ENCODE data around the gene PARP1.

The PARP1 gene

GRCh38 chr1:226408285-226409184, 642 bp upstream of the PARP1 start:
- in situ Hi-C loops (cut with MboI; ENCODE audit: low sequenced_read_pairs): no loop called here

DNA sequence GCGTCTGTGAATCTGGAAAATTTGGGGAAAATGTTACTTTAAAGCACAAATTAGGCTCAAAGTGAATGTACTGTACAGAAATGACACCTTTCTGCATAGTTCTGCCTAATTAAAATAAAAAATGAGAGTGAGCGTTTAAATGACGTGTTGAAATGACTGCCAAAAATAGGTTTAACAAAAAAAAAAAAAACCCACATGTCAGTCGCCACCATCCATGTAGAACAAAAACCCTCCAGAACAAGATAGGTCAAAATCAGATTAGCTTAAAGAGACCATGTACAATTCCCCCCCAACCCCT, 745 bp downstream of the PARP1 start:
- in situ Hi-C loops (cut with MboI; ENCODE audit: low sequenced_read_pairs): no loop called here

DNA sequence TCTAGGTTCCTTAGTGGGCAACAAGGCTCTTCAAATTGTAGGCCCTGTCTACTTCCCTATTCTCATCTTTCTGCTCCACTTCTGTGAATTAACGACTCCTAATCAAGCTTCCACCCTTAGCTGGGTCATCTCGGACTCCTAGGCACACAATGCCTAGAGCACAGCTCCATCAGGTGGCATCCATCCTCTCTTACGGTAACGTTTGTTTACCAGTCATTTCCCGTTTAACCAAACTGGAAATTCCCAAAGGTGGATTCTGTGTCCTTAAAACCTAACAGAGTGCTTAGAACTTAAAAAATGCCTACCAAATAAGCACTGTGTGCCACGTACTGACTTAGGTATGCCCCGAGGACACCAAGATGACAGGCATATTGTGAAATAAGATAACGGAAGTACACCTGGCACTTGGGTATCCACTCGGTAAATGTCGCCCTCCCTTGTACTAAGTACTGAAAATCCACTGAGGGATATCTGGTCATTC, 1.5 kb downstream of the PARP1 start:
- in situ Hi-C loops (cut with MboI; ENCODE audit: low sequenced_read_pairs): no loop called here

DNA sequence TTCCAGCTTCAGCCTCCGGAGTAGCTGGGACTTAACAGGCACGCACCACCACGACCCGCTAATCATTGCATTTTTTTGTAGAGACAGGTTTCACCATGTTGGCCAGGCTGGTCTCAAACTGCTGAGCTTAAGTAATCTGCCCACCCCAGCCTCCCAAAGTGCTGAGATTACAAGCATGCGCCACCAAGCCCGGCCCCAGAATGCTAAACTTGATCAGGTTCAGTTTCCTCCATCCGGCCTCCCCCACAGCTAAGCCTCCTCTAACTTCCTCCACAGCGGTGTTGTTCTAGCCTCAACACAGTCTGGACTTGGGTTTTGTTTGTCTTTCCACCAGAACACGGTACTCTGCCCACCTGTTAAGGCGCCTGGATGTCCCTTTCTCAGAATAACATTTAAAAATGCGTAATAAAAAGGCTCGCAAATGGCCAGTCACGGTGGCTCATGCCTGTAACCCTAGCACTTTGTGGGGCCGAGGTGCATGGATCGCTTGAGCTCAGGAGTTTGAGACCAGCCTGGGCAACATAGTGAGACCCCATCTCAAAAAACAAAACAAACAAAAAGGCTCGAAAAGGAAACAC, 2.4 kb downstream of the PARP1 start:
- in situ Hi-C loops (cut with MboI; ENCODE audit: low sequenced_read_pairs): no loop called here

DNA sequence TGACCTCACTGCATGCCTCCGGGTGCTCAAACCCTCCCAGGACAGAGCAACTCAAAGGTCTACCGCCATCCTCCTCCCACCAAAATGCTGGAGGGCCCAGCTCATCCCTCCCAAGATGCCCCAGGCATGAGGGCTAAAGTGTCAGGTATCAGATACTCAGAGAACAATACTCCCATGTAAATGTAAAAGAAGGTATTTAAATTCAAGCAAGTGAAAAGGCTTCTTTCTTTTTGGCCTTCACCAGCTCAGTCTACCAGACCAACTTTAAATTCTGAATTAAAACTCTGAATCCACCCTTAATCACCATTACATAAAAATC, 3.0 kb downstream of the PARP1 start:
- in situ Hi-C loops (cut with MboI; ENCODE audit: low sequenced_read_pairs): no loop called here

DNA sequence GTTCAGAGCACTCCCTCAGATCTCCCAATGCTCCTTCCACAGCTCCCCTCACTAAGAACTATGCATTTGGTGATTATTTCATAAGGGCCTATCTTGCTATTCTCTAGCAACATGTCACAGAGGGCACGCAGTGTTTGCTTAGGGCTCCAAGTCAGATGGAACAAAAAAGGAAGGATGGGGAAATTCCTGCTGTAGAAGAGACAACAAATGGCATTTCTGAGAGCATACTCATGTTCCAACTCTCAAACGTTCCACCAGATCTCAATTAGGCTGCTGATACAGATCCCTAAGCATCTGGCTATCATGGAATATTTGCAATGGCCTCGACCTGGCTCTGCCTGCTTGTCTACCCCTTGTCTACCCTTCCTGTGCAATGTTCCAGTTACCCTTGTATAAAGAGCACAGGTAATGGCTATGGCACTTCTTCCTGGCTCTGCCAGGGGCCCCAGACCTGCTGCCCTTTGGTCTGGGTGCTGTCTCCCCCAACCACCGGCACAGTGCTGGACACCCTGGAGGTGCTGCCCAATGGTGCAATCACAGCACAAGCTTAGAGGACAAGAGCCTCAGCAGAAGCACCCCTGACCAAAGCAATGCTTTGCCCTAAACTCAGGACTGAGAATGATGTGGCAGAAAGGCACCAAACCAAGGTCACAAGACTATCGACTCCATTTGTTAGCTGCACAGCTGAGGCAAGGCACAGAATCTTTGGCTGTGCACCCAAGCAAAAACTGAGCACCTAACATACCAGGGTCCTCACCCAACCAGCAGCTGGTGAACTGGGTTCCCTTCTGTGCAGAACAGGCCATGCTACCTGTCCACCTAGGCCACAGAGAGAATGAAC, 3.6 kb downstream of the PARP1 start:
- in situ Hi-C loops (cut with MboI; ENCODE audit: low sequenced_read_pairs): no loop called here

DNA sequence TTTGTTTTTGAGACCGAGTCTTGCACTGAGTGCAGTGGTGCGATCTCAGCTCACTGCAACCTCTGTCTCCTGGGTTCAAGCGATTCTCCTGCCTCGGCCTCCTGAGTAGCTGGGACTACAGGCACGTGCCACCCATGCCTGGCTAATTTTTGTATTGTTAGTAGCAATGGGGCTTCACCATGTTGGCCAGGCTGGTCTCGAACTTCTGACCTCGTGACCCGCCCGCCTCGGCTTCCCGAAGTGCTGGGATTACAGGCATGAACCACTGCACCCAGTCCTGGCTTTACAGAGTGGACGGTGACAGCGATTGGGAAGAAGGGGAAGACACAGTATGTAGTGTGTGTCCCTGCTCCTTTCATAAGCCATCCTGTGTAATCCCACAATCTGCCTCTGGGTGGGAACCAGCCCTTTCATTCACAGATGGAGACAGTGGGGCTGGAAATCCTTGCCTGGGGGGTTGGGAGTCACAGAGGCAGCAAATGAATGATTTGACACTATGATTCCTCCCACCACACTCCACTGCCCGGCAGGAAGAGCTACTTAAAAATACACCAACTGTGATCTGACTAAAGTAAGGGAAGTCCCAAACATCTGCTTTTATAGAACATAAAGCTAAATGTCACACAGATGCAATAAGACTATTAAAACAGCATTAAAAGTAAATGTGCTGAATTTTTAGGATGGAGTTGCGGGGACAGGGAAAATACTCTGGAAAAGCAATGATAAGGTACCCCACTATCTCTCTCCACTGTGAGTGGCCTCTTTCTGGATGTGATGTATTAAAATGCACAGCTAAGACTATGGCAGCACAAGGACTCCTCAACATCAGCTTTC, 4.5 kb downstream of the PARP1 start:
- in situ Hi-C loops (cut with MboI; ENCODE audit: low sequenced_read_pairs): no loop called here

DNA sequence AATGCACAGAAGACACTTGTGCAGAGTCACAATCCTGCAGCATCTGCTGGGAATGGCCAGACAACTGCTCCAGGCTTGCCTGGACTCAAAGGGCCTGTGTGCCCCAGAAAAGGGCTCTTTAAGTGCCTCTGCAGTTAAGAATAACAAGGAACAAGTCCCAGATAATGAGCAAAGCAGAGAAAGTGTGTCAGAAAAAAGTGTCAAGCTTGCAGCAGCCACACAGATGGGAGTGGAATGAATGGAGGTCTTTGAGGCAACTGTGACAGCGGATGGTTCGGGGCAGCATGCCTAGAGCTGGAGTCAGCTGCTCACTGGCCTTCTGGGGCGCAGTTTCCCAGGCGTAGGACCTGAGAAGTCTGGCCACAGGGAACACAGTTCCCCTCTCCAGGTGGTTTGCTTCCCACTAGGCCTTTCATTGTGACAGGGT, 5.1 kb downstream of the PARP1 start:
- in situ Hi-C loops (cut with MboI; ENCODE audit: low sequenced_read_pairs): no loop called here

DNA sequence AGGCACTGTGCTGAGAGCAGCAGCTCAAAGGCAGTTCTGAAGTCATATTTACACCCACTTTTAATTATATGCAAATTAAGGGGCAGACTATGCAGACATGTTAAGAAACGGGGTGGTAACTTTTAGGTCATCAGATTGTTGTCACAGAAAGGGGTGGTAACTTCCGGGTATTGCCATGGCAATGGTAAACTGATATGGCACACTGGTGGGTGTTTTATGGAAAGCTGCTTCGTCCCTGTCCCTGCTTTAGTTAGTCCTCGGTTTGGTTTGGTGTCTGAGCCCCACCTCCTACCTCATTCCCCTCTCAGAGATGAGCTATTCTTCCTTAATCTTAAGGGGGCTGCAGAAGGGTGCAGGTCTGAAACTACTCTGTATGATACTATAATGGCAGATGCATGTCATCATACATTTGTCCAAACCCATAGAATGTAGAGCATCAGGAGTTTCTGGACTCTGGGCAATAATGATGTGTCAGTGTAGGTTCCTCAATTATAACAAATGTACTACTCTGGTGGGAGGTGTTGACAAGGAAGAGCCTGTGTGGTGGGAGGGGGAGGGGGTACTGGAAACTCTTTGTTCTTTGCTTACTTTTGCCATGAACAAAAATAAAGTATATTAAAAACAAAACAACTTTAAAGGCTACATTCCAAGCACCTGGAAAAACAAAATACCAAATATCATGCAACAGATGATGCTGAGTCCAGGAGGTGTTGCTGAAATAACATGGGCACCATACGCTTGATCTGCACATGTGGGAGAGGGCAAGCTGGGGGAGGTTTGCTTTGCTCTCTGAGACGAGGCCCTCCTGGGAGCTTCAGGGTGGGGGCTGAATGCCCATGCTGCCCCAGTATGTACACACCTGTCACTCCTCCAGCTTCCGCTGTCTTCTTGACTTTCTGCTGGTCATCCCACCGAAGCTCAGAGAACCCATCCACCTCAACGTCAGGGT, 6.3 kb downstream of the PARP1 start:
- in situ Hi-C loops (cut with MboI; ENCODE audit: low sequenced_read_pairs): no loop called here

DNA sequence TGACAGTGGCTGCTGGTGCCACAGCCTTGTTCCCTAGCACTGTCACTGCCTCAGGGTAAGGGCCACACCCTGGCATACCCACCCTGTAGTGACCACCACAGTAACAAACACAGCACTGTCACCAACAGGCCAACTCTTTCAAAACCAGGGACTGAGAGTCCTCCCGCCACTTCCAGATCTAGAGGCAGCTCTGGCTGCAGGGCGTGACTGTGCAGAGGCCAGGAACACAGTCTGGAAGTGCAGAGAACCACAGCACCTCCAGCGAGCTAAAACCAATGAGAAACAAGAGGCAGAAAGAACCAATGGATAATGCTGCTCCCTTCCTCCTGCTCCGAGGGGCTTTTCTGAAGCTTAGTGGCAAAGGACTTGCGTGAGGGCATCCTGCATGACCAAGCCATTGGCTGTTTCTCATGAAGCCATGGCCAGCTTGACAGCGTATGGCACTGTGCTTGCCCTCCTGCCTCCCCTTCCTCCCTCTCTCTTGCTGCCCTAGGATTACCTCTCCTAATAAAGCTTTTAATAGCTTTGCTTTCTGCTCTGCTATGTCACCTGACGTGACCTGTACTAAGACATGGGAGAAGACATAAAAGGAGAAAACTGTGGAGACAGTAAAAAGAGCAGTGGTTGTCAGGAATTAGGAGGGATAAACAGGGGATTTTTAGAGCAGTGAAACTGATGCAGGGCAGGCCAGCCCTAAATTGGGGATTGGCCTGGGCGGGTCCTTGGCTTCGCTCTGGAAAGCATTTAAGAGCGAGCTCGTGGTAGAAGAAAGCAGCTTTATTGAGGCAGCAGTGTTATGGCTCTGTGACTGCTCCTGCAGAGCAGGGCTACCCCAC, 7.2 kb downstream of the PARP1 start:
- in situ Hi-C loops (cut with MboI; ENCODE audit: low sequenced_read_pairs): no loop called here

DNA sequence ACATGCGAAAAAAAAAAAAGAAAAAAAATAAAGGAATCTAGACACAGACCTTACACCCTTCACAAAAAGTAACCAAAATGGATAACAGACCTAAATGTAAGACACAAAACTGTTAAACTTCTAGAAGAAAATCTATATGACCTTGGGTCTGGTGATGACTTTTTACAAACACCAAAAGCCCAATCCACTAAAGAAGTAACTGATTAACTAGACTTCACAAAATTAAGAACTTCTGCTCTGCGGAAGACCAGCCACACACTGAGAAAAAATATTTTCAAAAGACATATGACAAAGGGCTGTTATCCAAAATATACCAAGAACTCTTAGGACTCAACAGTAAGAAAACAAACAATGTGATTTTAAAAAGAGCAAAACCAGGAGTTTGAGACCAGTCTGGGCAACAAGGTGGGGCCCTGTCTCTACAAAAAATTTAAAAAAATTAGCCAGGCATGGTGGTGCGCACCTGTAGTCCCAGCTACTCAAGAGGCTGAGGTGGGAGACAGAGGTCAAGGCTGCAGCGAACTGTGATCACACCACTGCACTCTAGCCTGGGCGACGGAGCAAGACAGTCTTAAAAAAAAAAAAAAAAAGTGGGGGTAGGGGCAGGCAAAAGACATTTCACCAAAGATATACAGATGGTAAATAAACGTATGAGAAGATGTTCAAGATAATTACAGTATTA, 9.8 kb downstream of the PARP1 start:
- in situ Hi-C loops (cut with MboI; ENCODE audit: low sequenced_read_pairs): no loop called here

GRCh38 chr1:226397011-226397926, 10.6 kb downstream of the PARP1 start:
- in situ Hi-C loops (cut with MboI; ENCODE audit: low sequenced_read_pairs): no loop called here

DNA sequence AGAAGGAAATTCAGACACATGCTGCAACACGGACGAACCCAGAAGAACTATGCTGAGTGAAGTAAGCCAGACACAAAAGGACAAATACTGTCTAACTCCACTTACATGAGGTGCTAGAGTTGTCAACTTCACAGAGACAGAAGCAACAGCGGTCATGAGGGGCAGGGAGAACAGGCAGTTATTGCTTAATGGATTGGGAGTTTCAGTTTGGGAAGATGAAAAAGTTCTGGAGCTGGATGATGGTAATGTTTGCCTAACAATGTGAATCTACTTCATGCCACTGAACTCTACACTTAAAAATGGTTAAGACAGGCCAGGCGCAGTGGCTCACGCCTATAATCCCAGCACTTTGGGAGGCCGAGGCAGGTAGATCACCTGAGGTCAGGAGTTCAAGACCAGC, 12.1 kb downstream of the PARP1 start:
- in situ Hi-C loops (cut with MboI; ENCODE audit: low sequenced_read_pairs): no loop called here

DNA sequence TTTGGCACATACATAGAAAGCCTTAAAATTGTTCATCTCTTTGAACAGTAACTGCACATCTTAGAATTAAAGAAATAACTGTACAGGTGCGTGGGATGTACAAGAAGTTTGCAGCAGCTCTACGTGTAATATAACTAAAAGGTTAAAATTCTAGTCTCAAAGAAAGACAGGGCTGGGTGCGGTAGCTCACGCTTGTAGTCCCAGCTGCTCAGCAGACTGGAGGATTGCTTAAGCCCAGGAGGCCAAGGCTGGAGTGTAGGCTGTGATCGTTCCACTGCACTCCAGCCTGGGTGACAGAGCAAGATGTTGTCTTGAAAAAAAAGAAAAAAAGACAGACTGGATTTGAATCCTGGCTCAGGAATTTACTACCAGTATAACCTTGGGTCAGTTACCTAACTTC, 13.4 kb downstream of the PARP1 start:
- in situ Hi-C loops (cut with MboI; ENCODE audit: low sequenced_read_pairs): no loop called here

- in situ Hi-C loops (cut with MboI; ENCODE audit: low sequenced_read_pairs): no loop called here
Observed at GRCh38 chr1:226390681-226391080, 17.2 kb downstream of the PARP1 start.

GRCh38 chr1:226388131-226388530, 19.8 kb downstream of the PARP1 start:
- in situ Hi-C loops (cut with MboI; ENCODE audit: low sequenced_read_pairs): no loop called here

GRCh38 chr1:226384717-226385116, 23.2 kb downstream of the PARP1 start:
- in situ Hi-C loops (cut with MboI; ENCODE audit: low sequenced_read_pairs): no loop called here

Measured in HL-60/S4 treated with phorbol 12-myristate 13-acetate at 8.2 ng/mL for 4 days and 3 days (cell line).